HG03342 (cell line): Measurements from ENCODE around the gene KCNK7.

ENCODE experiments used
- ATAC-seq: cut with Tn5 transposase; IDR thresholded peaks from one replicate; pipeline ENCODE4 v1.9.1; 2021; ENCODE audit warnings: mild to moderate bottlenecking, moderate library complexity; ENCODE audit not compliant: unreplicated experiment

The KCNK7 gene

GRCh38 chr11:65627202-65627601 lies 31.6 kb upstream of the KCNK7 start:
- no peak for ATAC-seq

GRCh38 chr11:65625628-65626342 lies 30.2 kb upstream of the KCNK7 start:
- no peak for ATAC-seq

- ATAC-seq = no peak
Measured at GRCh38 chr11:65624931-65625627, 29.5 kb upstream of the KCNK7 start.

GRCh38 chr11:65623852-65624616 lies 28.4 kb upstream of the KCNK7 start:
- no peak for ATAC-seq

GRCh38 chr11:65623177-65623576 lies 27.6 kb upstream of the KCNK7 start:
- no peak for ATAC-seq

- no peak for ATAC-seq
Measured at GRCh38 chr11:65622011-65622410, 26.4 kb upstream of the KCNK7 start.

GRCh38 chr11:65621460-65621859 lies 25.9 kb upstream of the KCNK7 start:
- no peak for ATAC-seq

GRCh38 chr11:65620666-65621065 lies 25.1 kb upstream of the KCNK7 start:
- ATAC-seq = no peak

- ATAC-seq = no peak
Measured at GRCh38 chr11:65619281-65619928, 23.8 kb upstream of the KCNK7 start.

GRCh38 chr11:65618763-65619162 lies 23.2 kb upstream of the KCNK7 start:
- no peak for ATAC-seq

- no peak for ATAC-seq
Measured at GRCh38 chr11:65617990-65618751, 22.6 kb upstream of the KCNK7 start.

GRCh38 chr11:65617136-65617850 lies 21.7 kb upstream of the KCNK7 start:
- no peak for ATAC-seq

GRCh38 chr11:65616575-65617001 lies 21.0 kb upstream of the KCNK7 start:
- ATAC-seq = no peak

GRCh38 chr11:65615950-65616574 lies 20.5 kb upstream of the KCNK7 start:
- peak; percentile 7 for ATAC-seq

- peak; percentile 74 for ATAC-seq
Measured at GRCh38 chr11:65615229-65615949, 19.8 kb upstream of the KCNK7 start, which contains the start of gene PCNX3. Gene PCNX3 (plus strand): TSS chr11:65615776. CDS start chr11:65616312, 536 bp downstream.

GRCh38 chr11:65613091-65613928 lies 17.7 kb upstream of the KCNK7 start:
- ATAC-seq = no peak

- no peak for ATAC-seq
Measured at GRCh38 chr11:65612691-65613090, 17.1 kb upstream of the KCNK7 start.
